Osteocyte (in vitro differentiated cells): ENCODE data around the gene PRR11. TPM values are rescaled to one million over a fixed set of nuclear protein-coding genes. Genes with fewer than 3 reads are reported as not detected.
"Not testable (repeated sequence)": the region's sequence is repeated elsewhere in the genome, so short reads cannot be mapped to it uniquely, and the experiment has no call there.

Experiments used
- DNase-seq: peaks from one replicate; pipeline ENCODE4 v3.0.0; 2021; ENCODE audit warnings: mixed read lengths; ENCODE audit not compliant: unreplicated experiment; ENCODE audit errors: extremely low spot score
- H3K27ac Mint-ChIP-seq: one replicate; pipeline ENCODE4 v1.8.0; 2021; ENCODE audit warnings: mild to moderate bottlenecking, mixed read lengths; ENCODE audit not compliant: unreplicated experiment
- H3K27me3 Mint-ChIP-seq: one replicate; pipeline ENCODE4 v1.8.0; 2021; ENCODE audit warnings: mixed read lengths; ENCODE audit not compliant: unreplicated experiment
- H3K36me3 Mint-ChIP-seq: one replicate; pipeline ENCODE4 v1.8.0; 2021; ENCODE audit warnings: mixed read lengths; ENCODE audit not compliant: unreplicated experiment
- H3K4me1 Mint-ChIP-seq: one replicate; pipeline ENCODE4 v1.8.0; 2021; ENCODE audit warnings: mixed read lengths; ENCODE audit not compliant: unreplicated experiment
- H3K4me3 Mint-ChIP-seq: one replicate; pipeline ENCODE4 v1.8.0; 2021; ENCODE audit warnings: mild to moderate bottlenecking, moderate library complexity, mixed read lengths; ENCODE audit not compliant: unreplicated experiment
- H3K9me3 Mint-ChIP-seq: one replicate; pipeline ENCODE4 v1.8.0; 2021; ENCODE audit warnings: mixed read lengths; ENCODE audit not compliant: unreplicated experiment
- total RNA-seq: library from RNA; stranded (reverse); gene quantifications from 2 replicates; pipeline ENCODE4 v1.2.1, GENCODE V29; 2021
- TF ChIP-seq, protein P1 (sequence below): fragments of 200-600 bp; sonication (generic); IDR thresholded peaks from 2 replicates; pipeline ENCODE4 v1.5.0; 2021; ENCODE audit warnings: antibody characterized with exemption, mild to moderate bottlenecking, moderate library complexity

The PRR11 gene
- total RNA-seq, 1 donor from 2014 or later: 11.1 TPM

DNA sequence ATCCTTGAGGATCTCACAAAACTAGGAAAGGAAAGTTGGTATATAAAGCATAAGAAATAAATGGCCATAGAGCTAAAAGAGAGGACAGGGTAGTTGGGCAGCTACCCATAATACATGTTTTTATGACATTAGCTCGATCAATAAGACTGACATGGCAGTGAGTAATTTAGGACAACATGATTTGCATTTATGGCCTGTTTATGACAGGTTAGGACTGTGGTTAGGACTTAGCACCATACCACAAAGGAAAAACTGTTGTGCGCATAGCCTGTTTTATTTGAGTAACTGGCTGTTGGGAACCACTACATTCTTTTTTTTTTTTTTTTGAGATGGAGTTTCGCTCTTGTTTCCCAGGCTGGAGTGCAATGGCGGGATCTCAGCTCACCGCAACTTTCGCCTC is 30.9 kb upstream of the PRR11 start:
- peaks cover 18% of the 10 kb centered on the region for H3K36me3 Mint-ChIP-seq

DNA sequence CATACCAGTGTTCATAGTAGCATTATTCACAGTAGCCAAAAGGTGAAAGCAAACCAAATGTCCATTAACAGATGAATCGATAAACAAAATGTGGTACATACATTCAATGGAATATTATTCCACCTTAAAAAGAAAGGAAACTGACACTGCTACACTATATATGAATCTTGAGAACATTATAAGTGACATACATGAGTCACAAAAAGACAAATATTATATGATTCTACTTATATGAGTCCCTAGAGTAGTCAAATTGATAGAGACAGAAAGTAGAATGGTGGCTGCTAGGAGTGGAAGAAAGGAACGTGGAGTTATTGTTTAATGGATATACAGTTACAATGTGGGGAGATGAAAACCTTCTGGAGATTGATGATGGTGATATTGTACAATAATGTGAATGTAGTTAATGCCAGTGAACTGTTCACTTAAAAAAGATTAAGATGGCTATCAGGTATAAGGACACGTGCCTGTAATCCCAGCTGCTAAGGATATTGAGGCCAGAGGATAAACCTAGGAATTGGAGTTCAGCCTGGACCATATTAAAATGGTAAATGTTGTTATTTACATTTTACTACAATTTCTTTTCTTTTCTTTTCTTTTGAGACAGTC is 28.6 kb upstream of the PRR11 start:
- H3K4me1 Mint-ChIP-seq: peaks cover 6% of the 10 kb centered on the region
- no peak for DNase-seq
- no peaks in the 10 kb centered on the region for H3K9me3 Mint-ChIP-seq
- no peak overlapping the region for H3K4me3 Mint-ChIP-seq
- peaks cover 17% of the 10 kb centered on the region for H3K36me3 Mint-ChIP-seq
- no peaks in the 10 kb centered on the region for H3K27me3 Mint-ChIP-seq
- TF ChIP-seq, protein P1, sequence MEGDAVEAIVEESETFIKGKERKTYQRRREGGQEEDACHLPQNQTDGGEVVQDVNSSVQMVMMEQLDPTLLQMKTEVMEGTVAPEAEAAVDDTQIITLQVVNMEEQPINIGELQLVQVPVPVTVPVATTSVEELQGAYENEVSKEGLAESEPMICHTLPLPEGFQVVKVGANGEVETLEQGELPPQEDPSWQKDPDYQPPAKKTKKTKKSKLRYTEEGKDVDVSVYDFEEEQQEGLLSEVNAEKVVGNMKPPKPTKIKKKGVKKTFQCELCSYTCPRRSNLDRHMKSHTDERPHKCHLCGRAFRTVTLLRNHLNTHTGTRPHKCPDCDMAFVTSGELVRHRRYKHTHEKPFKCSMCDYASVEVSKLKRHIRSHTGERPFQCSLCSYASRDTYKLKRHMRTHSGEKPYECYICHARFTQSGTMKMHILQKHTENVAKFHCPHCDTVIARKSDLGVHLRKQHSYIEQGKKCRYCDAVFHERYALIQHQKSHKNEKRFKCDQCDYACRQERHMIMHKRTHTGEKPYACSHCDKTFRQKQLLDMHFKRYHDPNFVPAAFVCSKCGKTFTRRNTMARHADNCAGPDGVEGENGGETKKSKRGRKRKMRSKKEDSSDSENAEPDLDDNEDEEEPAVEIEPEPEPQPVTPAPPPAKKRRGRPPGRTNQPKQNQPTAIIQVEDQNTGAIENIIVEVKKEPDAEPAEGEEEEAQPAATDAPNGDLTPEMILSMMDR: no peak
- no peak overlapping the region for H3K27ac Mint-ChIP-seq

More for the DNA sequence above, 30.9 kb upstream of the PRR11 start:
- H3K4me3 Mint-ChIP-seq: no peak overlapping the region
- H3K4me1 Mint-ChIP-seq: peaks cover 4% of the 10 kb centered on the region
- DNase-seq: no peak
- H3K27me3 Mint-ChIP-seq: no peaks in the 10 kb centered on the region
- TF ChIP-seq, protein P1: no peak
- no peaks in the 10 kb centered on the region for H3K9me3 Mint-ChIP-seq
- H3K27ac Mint-ChIP-seq: peak overlapping the region; percentile 29

DNA sequence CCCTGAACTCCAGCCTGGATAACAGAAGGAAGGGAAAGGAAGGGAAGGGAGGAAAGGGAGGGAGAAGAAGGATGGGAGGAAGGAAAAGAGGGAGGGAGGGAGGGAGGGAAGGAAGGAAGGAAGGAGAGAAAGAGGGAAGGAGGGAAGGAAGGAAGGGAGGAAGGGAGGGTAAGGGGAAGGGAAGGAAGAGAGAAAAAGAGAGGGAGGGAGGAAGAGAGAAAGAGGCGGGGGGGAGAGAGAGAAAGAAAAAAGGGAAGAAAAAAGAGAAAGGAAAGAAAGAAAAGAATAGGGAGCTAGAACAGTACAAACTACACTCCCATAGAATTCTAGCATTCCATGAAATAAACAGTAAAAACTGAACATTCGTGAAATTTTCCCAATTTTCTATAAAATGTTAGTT is 25.7 kb upstream of the PRR11 start:
- Mint-ChIP-seq H3K9me3 (no peaks in the 10 kb centered on the region), H3K36me3 (peaks cover 6% of the 10 kb centered on the region), H3K4me3 (no peak overlapping the region), H3K27me3 (no peaks in the 10 kb centered on the region), H3K27ac (no peak overlapping the region), H3K4me1 (peaks cover 9% of the 10 kb centered on the region)
- DNase-seq: no peak
- TF ChIP-seq, protein P1: no peak

DNA sequence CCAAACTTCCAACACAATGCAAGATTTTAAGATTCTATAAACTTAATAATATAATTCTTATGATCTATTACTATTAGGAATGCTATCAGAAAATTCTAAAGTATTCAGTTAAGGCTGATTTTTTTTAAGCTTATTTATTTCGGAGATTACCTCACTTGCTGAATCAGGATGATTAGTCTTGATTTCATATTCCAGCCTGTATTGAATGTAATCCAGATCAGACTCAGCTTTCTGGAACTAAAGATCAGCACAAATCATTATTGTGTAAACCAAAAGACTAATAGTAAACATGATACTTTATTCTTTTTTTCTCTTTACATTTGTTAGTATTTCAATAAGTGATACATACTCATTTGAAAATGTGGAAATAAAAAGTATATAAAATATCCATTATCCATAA is 24.4 kb upstream of the PRR11 start:
- H3K27me3 Mint-ChIP-seq: no peaks in the 10 kb centered on the region
- peaks cover 6% of the 10 kb centered on the region for H3K36me3 Mint-ChIP-seq
- H3K4me1 Mint-ChIP-seq: peaks cover 9% of the 10 kb centered on the region
- DNase-seq: no peak
- no peak overlapping the region for H3K27ac Mint-ChIP-seq
- H3K4me3 Mint-ChIP-seq: no peak overlapping the region
- no peaks in the 10 kb centered on the region for H3K9me3 Mint-ChIP-seq
- TF ChIP-seq, protein P1: no peak

DNA sequence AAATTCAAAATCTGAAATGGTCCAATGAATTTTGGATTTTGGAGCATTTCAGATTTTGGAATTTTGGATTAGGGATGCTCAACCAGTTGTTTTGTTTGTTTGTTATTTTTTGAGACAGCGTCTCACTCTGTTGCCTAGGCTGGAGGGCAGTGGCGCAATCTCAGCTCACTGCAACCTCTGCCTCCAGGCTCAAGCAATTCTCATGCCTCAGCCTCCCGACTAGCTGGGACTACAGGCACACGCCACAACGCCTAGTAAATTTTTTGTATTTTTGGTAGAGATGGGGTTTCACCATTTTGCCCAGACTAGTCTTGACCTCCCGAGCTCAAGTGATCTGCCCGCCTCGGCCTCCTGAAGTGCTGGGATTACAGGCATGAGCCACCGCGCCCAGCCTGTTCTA is 17.2 kb upstream of the PRR11 start:
- not testable (repeated sequence) for H3K36me3 Mint-ChIP-seq, H3K9me3 Mint-ChIP-seq, DNase-seq, H3K4me3 Mint-ChIP-seq, H3K4me1 Mint-ChIP-seq, H3K27ac Mint-ChIP-seq, H3K27me3 Mint-ChIP-seq

DNA sequence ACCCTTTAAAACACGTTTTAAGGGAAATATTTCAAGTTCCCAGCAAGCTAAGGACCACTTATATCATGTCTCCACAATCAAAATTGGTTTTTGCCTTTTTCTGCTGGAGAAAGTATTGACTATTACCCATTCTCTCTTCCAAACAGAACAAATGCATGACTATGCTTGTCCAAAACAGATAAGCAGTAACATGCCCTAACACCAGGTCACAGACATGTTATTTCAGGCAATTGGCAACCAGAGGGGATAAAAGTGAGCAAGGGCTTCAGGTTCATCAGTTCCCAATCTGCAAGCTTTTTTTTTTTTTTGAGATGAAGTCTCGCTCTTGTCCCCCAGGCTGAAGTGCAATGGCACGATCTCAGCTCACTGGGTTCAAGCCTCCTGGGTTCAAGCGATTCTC is 15.6 kb upstream of the PRR11 start:
- TF ChIP-seq, protein P1: no peak
- H3K27ac Mint-ChIP-seq: no peak overlapping the region
- no peaks in the 10 kb centered on the region for H3K9me3 Mint-ChIP-seq
- no peaks in the 10 kb centered on the region for H3K27me3 Mint-ChIP-seq
- DNase-seq: no peak
- peaks cover 9% of the 10 kb centered on the region for H3K36me3 Mint-ChIP-seq
- H3K4me1 Mint-ChIP-seq: peaks cover 3% of the 10 kb centered on the region
- no peak overlapping the region for H3K4me3 Mint-ChIP-seq
